Caco-2 (cell line): ENCODE measurements around the gene TPCN1. TPM values are rescaled to one million over a fixed set of nuclear protein-coding genes. Genes with fewer than 3 reads are reported as not detected.

Experiments
- BruUV-seq: library from RNA; stranded (reverse); fragments of 400-500 nt; replicated peaks from 2 replicates; lab custom pipeline; 2021; lab: Mats Ljungman, UMichigan
- CTCF ChIA-PET: fragments of 300-600 bp; sonication (Branson Sonifier 250); formaldehyde crosslinking; loops from one replicate; lab custom pipeline; 2022; ENCODE audit warnings: antibody characterized with exemption; lab: Charles Lee
- POLR2A ChIA-PET: fragments of 300-600 bp; sonication (Branson Sonifier 250); formaldehyde crosslinking; loops from one replicate; lab custom pipeline; 2022; ENCODE audit warnings: antibody characterized with exemption; lab: Charles Lee
- DNase-seq, 2 experiments: peaks; one replicate each; pipeline versions ENCODE4 v3.0.0 to v3.0.0-alpha.2; 2020 to 2022
- H3K27me3 ChIP-seq: replicated peaks from 2 replicates; pipeline ENCODE4 v1.6.0; 2011; ENCODE audit warnings: low read length; ENCODE audit not compliant: control insufficient read depth, insufficient read depth
- H3K36me3 ChIP-seq: 2 replicates; pipeline ENCODE4 v1.5.1; 2011; ENCODE audit warnings: low read length; ENCODE audit not compliant: control insufficient read depth, insufficient read depth
- H3K4me1 ChIP-seq: fragments of 250-450 bp; sonication (Bioruptor Pico); 2 replicates; pipeline ENCODE4 v1.5.1; 2020; ENCODE audit warnings: mild to moderate bottlenecking
- H3K4me3 ChIP-seq: 2 replicates; pipeline ENCODE4 v1.5.1; 2011; ENCODE audit warnings: low read depth, mild to moderate bottlenecking, control low read depth, low read length
- H3K9me3 ChIP-seq: fragments of 250-450 bp; sonication (Bioruptor Pico); 2 replicates; pipeline ENCODE4 v1.5.1; 2020; ENCODE audit warnings: mild to moderate bottlenecking, moderate library complexity
- H3K27ac Mint-ChIP-seq: one replicate; pipeline ENCODE4 v1.8.0; 2022; ENCODE audit warnings: mixed read lengths; ENCODE audit not compliant: unreplicated experiment
- H3K27me3 Mint-ChIP-seq: one replicate; pipeline ENCODE4 v1.8.0; 2022; ENCODE audit warnings: mixed read lengths; ENCODE audit not compliant: insufficient read depth, unreplicated experiment
- H3K36me3 Mint-ChIP-seq: one replicate; pipeline ENCODE4 v1.8.0; 2022; ENCODE audit warnings: mild to moderate bottlenecking, mixed read lengths; ENCODE audit not compliant: insufficient read depth, unreplicated experiment
- H3K4me1 Mint-ChIP-seq: one replicate; pipeline ENCODE4 v1.8.0; 2022; ENCODE audit warnings: low read depth, mixed read lengths; ENCODE audit not compliant: unreplicated experiment
- H3K4me3 Mint-ChIP-seq: one replicate; pipeline ENCODE4 v1.8.0; 2022; ENCODE audit warnings: mild to moderate bottlenecking, moderate library complexity, mixed read lengths; ENCODE audit not compliant: unreplicated experiment
- H3K9me3 Mint-ChIP-seq: one replicate; pipeline ENCODE4 v1.8.0; 2022; ENCODE audit warnings: mixed read lengths; ENCODE audit not compliant: unreplicated experiment
- intact Hi-C: fragments of 100-400 bp; cut with micrococcal nuclease; formaldehyde crosslinking; loops from one replicate; pipeline ENCODE4 v1.10.0; 2022; ENCODE audit not compliant: unreplicated experiment
- total RNA-seq: library from RNA; stranded (reverse); gene quantifications from 2 replicates; pipeline ENCODE4 v1.2.3, GENCODE V29; 2022
- TF ChIP-seq, protein P1 (sequence below), 2 experiments: fragments of 200-600 bp in 1 of 2; IDR thresholded peaks; 1 replicate in 1 of 2; 2 replicates in 1 of 2; pipeline versions ENCODE4 v1.5.1 to v1.8.0; 2011 to 2022; ENCODE audit warnings: antibody characterized with exemption in 1 of 2, control low read depth in 1 of 2, inconsistent platforms in 1 of 2, low read depth in 1 of 2, low read length in 1 of 2, mild to moderate bottlenecking in 1 of 2, moderate library complexity in 1 of 2; ENCODE audit not compliant: insufficient read depth in 1 of 2, severe bottlenecking in 1 of 2, unreplicated experiment in 1 of 2

TPCN1 gene
- total RNA-seq, 1 experiment from 2014 or later: 54.4 TPM

GRCh38 chr12:113184098-113184899, 37.0 kb upstream of the TPCN1 start:
- Mint-ChIP-seq H3K4me1 (peaks cover 14% of the 10 kb centered on the region), H3K27ac (peak overlapping the region; percentile 88), H3K27me3 (no peaks in the 10 kb centered on the region), H3K9me3 (no peaks in the 10 kb centered on the region), H3K36me3 (peaks cover 73% of the 10 kb centered on the region), H3K4me3 (peak overlapping the region; percentile 87)
- no peak for DNase-seq
- ChIA-PET CTCF (interaction anchor here (0.6 to 1.8 kb wide), 3 partner anchors 10 to 711 kb away, joined by 3 to 8 read pairs (median 3); no protein-coding TSS in a partner anchor), POLR2A (interaction anchor here (0.8 to 1.8 kb wide), 2 partner anchors 38 to 46 kb away, joined by 5 to 11 read pairs; partner anchors contain the start of gene TPCN1)
- Histone ChIP-seq H3K36me3 (peaks cover 3% of the 10 kb centered on the region; the same call in 1 of the 2 replicates), H3K27me3 (no peaks in the 10 kb centered on the region), H3K9me3 (no peaks in the 10 kb centered on the region), H3K4me3 (peak overlapping the region; percentile 93), H3K4me1 (no peaks in the 10 kb centered on the region)
- TF ChIP-seq, protein P1, sequence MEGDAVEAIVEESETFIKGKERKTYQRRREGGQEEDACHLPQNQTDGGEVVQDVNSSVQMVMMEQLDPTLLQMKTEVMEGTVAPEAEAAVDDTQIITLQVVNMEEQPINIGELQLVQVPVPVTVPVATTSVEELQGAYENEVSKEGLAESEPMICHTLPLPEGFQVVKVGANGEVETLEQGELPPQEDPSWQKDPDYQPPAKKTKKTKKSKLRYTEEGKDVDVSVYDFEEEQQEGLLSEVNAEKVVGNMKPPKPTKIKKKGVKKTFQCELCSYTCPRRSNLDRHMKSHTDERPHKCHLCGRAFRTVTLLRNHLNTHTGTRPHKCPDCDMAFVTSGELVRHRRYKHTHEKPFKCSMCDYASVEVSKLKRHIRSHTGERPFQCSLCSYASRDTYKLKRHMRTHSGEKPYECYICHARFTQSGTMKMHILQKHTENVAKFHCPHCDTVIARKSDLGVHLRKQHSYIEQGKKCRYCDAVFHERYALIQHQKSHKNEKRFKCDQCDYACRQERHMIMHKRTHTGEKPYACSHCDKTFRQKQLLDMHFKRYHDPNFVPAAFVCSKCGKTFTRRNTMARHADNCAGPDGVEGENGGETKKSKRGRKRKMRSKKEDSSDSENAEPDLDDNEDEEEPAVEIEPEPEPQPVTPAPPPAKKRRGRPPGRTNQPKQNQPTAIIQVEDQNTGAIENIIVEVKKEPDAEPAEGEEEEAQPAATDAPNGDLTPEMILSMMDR (IDR thresholded peaks at IDR 0.05; ENCODE audit: insufficient read depth in 1 of 2, low read depth in 1 of 2, low read length in 1 of 2, severe bottlenecking in 1 of 2, unreplicated experiment in 1 of 2): no peak
- BruUV-seq: no TSS peak
- intact Hi-C loops: no loop called here

DNA sequence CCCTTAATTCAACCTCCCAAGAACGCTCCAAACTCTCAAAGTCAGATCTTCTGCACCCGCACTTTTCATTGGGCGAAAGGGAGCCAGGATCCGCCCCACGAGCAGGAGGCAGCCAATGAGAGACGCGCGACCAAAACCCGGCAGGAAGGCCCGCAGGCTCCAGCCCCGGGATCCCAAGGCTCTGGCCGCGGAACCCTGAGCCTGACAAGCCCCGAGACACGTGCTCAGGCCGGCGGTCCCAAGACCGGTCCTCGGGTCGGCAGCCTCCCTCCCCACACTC, 36.4 kb upstream of the TPCN1 start:
- H3K36me3 ChIP-seq: peaks cover 4% of the 10 kb centered on the region; the same call in 1 of the 2 replicates
- H3K4me3 ChIP-seq: peak overlapping the region; percentile 93
- H3K9me3 ChIP-seq: no peaks in the 10 kb centered on the region
- Mint-ChIP-seq H3K4me1 (peaks cover 16% of the 10 kb centered on the region), H3K27me3 (no peaks in the 10 kb centered on the region), H3K36me3 (peaks cover 72% of the 10 kb centered on the region), H3K9me3 (no peaks in the 10 kb centered on the region), H3K27ac (peak overlapping the region; percentile 88), H3K4me3 (peak overlapping the region; percentile 87)
- TF ChIP-seq, protein P1 (IDR thresholded peaks at IDR 0.05; ENCODE audit: insufficient read depth in 1 of 2, low read depth in 1 of 2, low read length in 1 of 2, severe bottlenecking in 1 of 2, unreplicated experiment in 1 of 2): no peak
- H3K4me1 ChIP-seq: no peaks in the 10 kb centered on the region
- BruUV-seq: no TSS peak
- DNase-seq: peak; percentile 90 to 91
- POLR2A ChIA-PET: interaction anchor here (0.6 to 1.8 kb wide), 4 partner anchors 32 to 529 kb away, joined by 4 to 11 read pairs (median 8); no protein-coding TSS in a partner anchor
- intact Hi-C loops: no loop called here
- CTCF ChIA-PET: interaction anchor here (0.6 to 1.8 kb wide), 2 partner anchors 10 to 20 kb away, joined by 3 to 8 read pairs; no protein-coding TSS in a partner anchor
- H3K27me3 ChIP-seq: no peaks in the 10 kb centered on the region

DNA sequence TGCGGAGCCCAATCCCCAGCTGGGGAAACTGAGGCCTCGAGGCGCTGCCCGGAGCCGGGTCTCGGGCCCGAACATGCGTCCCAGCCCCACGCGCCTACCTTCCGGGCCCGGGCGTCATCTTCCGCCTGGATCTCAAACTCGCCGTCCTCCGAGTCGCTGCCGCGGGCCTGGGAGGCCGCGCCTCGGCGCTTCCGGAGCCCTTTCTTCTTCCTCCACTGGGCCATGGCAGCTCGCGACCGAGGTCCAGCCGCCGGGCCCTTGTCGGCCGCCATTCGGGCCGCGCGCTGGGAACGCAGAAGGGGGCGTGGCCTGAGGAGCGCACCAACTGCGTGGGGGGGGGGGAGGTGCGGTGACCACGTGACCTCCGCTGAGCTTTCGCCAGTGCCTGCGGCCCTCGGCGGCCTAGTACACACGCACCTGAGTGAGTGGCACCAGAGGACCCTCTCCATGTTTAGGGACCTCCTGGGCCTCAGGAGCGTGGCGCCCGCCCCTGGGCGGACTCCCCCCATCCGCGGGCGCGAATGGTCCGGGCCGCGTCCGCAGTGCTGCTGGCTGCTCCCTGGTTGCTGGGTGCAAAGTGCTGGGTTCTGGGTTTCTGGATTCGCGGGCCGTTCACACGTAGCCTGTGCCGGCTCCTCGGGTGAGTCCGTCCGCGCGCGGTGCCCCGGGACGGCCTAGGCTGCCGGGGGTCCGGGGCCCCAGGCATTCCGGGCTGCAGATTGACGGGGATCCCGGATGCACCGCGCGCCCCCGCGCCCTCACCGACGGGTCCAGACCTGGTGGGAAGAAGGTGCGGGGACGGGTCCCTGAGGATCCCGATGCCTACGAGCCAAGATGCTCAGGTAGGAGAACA, 35.9 kb upstream of the TPCN1 start, which contains the start of the genes DDX54 and RITA1:
DDX54 (minus strand) TSS at position 299 of the 853 bp plus-strand sequence; CDS start at position 272, 27 bp downstream.
RITA1 (plus strand) TSS at position 542 of the 853 bp plus-strand sequence. CDS start 1,026 bp downstream, outside the sequence.
- no TSS peak for BruUV-seq
- Mint-ChIP-seq H3K4me3 (peak within 1 kb of the TSS; percentile 87), H3K27me3 (no peaks in the 10 kb centered on the region), H3K27ac (peak within 1 kb of the TSS; percentile 88), H3K36me3 (peaks cover 66% of the 10 kb centered on the region), H3K4me1 (peaks cover 16% of the 10 kb centered on the region), H3K9me3 (no peaks in the 10 kb centered on the region)
- DNase-seq: peak; percentile 89 to 94
- intact Hi-C loops: no loop called here
- Histone ChIP-seq H3K9me3 (no peaks in the 10 kb centered on the region), H3K4me3 (peak within 1 kb of the TSS; percentile 93), H3K36me3 (peaks cover 4% of the 10 kb centered on the region; the same call in 1 of the 2 replicates), H3K4me1 (peaks cover under 1% of the 10 kb centered on the region; the same call in 1 of the 2 replicates), H3K27me3 (no peaks in the 10 kb centered on the region)
- ChIA-PET POLR2A (interaction anchor here (0.5 to 1.8 kb wide), 8 partner anchors 20 to 775 kb away, joined by 3 to 11 read pairs (median 4); no protein-coding TSS in a partner anchor), CTCF (interaction anchor here (0.6 to 1.8 kb wide), 3 partner anchors 11 to 32 kb away, joined by 3 to 8 read pairs (median 5); no protein-coding TSS in a partner anchor)
- TF ChIP-seq, protein P1 (IDR thresholded peaks at IDR 0.05; ENCODE audit: insufficient read depth in 1 of 2, low read depth in 1 of 2, low read length in 1 of 2, severe bottlenecking in 1 of 2, unreplicated experiment in 1 of 2): no peak
